Measurements from ENCODE around the gene RECK.
A peak's percentile ranks its signal among the peaks of the same experiment; 100 is the strongest.

Gene RECK

DNA sequence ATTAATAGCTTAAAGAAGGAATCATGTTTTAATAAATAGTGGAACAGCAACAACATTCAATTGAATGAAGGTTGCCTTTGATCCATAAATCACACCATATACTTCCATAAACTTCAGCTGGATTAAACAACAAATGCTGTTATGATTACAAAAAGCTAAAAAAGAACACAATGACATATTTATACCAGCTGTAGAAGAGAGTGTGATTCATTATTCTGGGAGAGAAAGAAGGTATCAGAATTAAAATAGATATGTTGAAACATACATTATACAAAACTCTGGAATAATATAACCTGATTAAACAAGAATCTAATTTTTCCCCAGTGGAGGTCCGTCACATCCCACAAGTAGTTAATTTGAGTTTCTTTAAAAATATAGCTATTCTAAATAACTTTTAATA, 7.5 kb upstream of the RECK start:
- no peak for DNase-seq (ENCODE audit: low spot score)

DNA sequence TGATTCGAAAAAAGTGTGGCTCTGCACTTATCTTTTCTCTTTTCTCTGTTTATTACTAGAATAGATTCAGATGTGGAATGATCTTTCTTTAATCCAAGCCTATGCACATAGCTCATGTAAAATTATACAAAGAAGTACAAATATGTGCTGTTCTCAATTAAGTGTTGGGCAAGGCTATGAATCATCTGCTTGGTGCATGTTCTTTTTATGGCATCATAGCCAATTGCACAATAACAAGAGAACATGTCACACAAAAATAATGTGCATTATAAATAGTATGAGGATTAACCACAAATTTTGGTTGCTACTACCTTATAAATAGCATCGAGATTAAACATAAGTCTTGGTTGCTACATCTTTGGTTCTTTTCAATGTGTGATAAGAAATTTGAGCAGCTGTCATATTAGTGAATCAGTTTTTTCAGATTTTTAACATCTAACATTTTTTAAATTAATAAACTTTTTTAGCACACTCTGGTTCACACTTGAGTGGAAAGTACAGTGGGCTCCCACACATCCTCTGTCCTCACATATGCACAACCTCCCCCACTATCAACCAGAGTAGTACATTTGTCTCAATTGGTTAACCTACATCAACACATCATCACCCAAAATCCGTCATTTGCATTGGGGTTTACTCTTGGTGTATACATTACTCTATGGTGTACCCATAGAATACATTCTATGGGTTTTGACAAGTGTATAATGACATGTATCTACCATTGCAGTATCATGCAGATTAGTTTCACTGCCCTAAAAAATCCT, 6.8 kb upstream of the RECK start:
- DNase-seq (ENCODE audit: low spot score), result no peak

DNA sequence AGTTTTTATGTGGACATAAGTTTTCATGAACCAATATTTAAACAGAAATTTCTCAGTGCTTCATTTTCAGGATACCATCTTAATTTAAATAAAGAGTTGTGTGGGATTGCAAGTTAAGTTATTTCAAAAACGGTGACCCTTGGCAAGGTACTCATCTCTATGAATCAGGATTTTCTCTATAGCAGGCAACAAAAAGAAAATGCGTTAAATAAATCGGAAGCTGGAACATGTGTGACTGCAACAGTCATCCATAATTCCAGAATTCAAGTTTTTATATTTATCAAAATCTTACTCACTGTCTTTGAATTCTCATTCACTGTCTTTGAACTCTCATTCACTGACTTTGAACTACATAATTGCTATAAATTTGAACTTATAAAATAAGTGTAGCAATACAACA, 5.8 kb upstream of the RECK start:
- DNase-seq (ENCODE audit: low spot score), result no peak

GRCh38 chr9:36031774-36032555, 4.7 kb upstream of the RECK start:
- DNase-seq (ENCODE audit: low spot score), result no peak

DNA sequence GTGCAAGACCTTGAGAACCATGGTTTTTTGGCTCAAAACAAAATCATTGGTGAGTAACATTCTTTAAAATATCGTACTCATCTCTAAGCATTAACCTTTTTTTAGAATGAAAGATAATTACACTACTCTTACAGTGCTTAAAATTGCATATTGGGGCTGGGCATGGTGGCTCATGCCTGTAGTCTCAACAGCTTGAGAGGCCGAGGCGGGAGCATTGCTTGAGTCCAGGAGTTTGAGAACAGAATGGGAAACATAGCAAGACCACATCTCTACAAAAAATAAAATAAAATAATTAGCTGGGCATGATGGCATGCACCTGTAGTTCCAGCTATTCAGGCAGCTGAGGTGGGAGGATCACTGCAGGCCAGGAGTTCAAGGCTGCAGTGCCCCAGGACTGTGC, 2.9 kb upstream of the RECK start:
- no peak for DNase-seq (ENCODE audit: low spot score)

DNA sequence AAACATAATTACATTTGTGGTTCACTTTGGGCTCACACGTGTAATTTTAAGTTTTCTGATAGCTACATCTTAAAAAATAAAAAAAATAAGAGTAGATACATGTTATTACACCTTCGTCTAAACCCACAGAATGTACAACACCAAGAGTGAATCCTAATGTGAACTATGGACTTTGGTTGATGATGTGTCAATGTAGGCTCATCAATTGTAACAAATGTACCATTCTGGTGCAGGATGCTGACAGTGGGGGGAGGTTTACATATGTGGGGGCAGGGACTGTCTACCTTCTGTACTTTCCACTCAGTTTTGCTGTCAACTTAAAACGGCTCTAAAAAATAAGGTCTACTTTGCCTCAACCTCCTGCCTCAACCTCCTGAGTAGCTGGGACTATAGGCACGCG, 2.5 kb upstream of the RECK start:
- DNase-seq (ENCODE audit: low spot score), result no peak

GRCh38 chr9:36035006-36035405, 1.7 kb upstream of the RECK start:
- no peak for DNase-seq (ENCODE audit: low spot score)

- no peak for DNase-seq (ENCODE audit: low spot score)
These were observed 397 bp upstream of the RECK start for GRCh38 chr9:36036253-36036779.

- peak; percentile 73 for DNase-seq (ENCODE audit: low spot score)
These were observed 923 bp downstream of the RECK start for GRCh38 chr9:36037549-36038122.

- DNase-seq (ENCODE audit: low spot score), result peak; percentile 63
These were observed 2.4 kb downstream of the RECK start for GRCh38 chr9:36039121-36039520.

- DNase-seq (ENCODE audit: low spot score), result no peak
These were observed 3.0 kb downstream of the RECK start for GRCh38 chr9:36039696-36040095.

GRCh38 chr9:36040271-36040925, 3.7 kb downstream of the RECK start:
- no peak for DNase-seq (ENCODE audit: low spot score)

DNA sequence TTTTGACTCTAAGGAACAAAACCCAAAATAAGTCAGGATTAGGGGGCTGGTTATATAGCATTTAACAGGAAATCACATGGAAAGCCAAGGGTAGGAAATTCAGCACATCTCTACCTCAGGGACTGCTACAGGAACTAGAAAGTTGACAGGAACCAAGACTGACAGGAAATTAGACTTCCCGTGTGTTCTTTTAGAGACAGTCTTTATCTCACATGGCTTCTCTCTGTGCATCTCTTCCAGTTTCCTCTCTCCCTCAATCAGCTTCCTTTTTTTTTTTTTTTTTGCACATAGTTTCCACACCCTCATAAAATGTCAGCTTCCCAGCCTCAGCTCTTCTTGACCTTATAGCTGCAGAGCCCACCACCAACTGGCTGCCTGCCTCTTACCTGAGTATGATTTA, 4.8 kb downstream of the RECK start:
- peak; percentile 60 for DNase-seq (ENCODE audit: low spot score)

DNA sequence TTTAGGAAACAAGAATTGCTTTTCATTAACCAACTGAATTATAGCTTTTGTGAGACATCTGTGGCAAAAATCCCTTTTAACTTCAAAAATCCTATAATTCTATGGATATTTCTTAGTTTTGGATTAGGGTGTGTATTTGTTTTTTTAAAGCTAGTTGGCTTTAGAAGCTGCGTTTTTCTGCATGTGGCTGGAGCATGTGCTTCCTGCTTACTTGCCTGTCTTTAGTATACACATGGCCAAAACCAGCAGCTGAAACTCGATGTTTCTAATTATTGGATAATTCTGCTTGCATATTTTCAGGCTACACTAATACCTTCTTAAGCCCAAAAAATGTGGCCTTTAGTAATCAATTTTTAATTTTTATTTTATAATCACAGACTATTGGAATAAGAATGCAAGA, 8.9 kb downstream of the RECK start:
- no peak for DNase-seq (ENCODE audit: low spot score)

DNA sequence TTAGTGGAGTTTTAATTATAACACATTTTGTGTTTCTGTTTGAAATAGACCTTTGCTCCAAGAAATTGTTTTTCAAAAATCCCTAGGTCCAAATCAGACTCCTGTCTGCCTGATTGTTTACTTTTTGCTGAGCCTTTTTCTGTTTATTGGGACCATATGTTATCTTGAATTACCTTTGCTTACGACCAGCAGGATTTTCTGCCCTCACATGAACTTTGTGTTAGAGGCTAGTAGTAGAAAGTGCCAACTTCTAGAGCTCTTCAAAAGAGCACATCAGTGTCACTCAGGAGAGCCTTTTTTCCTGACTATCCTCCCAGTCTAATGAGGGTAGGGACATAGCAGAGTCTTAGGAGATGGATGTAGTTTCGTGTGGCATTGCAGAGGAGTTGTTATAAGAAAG, 10.2 kb downstream of the RECK start:
- no peak for DNase-seq (ENCODE audit: low spot score)

DNA sequence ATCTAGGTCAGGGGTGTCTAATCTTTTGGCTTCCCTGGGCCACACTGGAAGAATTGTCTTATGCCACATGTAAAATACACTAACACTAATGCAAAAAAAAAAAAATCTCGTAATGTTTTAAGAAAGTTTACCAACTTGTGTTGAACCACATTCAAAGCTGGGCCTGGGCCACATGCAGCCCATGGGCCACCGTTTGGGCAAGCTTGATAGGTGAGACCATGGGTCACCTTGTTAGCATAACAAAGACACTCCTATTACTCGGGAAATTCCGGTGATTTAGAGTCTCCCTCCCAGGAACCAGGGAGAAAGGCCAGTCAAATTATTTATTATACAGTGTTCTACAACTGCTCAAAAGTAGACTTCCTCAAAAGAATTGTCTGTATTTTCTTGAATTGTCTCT, 12.7 kb downstream of the RECK start:
- no peak for DNase-seq (ENCODE audit: low spot score)

DNA sequence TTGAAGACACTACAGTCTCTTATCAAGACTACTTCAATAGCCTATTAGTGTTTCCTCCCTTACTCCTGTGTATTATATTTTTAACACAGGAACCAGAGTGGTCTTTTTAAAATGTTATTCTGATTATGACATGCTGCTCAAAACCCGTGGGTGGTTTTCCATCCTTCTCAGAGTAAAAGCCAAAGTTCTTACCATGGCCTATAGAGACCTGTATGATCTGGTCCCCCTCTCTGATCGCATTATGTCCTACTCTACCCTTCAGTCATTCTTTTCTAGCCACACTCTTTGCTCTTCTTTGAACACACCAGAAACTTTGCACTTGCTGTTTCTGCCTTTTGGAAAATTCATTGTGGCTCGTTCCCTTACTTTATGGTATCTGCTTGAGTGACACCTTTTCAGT, 13.8 kb downstream of the RECK start:
- no peak for DNase-seq (ENCODE audit: low spot score)

DNA sequence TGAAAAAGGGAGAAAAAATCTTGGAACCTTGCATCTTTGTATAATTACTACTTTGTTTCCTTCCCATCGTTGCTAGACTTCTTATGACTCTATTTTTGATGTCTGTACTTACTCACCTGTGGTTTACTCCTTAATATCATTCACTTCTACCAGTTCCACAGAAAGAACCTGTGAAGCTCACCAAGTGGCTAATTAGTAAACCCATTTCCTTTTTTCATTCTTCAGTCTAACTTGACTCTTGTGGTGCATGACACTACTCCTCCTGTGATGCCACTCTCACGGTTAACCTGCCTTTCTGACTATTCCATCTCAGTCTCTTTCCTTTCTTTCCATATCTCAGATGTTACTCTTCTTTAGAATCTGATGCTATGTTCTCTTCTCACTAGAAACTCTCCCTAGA, 14.6 kb downstream of the RECK start:
- DNase-seq (ENCODE audit: low spot score), result no peak

DNA sequence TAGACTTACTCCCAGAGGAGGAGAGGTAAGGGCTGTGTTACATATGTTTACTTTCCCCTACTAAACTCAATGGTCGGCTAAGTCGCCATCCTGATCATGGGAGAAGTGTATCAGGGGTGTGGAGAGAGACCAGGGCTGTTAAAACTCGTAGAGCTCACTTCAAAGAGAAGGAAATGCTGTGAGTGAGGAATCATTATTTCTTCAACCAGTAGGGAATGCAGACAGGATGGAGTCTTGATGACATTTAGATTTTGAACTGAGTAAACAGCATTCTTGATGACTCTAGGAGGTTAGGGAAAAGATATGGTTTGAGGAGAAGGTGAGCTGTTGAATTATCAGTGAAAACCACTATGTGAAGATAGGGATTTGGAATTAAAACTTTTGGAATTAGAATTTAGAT, 17.3 kb downstream of the RECK start:
- no peak for DNase-seq (ENCODE audit: low spot score)

DNA sequence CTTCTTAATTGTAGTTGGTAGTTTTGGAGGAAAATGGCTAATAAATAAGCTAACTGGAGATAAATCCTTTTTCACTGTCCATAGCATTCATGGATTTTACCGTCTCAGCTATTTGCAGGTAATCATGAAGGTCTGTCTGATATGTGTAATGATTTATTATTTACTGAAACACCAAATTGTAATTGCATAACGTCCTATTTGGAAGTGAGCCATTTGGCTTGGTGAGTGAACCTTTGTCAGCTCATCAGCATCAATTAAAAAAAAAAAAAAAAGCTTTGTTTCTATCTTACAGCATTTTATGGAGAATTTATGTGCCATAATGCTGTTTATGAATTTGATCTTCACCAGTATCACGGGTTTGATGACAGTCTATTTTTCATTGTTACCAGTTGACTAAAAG, 20.2 kb downstream of the RECK start:
- no peak for DNase-seq (ENCODE audit: low spot score)

GRCh38 chr9:36063804-36064447, 27.2 kb downstream of the RECK start:
- DNase-seq (ENCODE audit: low spot score), result no peak

DNA sequence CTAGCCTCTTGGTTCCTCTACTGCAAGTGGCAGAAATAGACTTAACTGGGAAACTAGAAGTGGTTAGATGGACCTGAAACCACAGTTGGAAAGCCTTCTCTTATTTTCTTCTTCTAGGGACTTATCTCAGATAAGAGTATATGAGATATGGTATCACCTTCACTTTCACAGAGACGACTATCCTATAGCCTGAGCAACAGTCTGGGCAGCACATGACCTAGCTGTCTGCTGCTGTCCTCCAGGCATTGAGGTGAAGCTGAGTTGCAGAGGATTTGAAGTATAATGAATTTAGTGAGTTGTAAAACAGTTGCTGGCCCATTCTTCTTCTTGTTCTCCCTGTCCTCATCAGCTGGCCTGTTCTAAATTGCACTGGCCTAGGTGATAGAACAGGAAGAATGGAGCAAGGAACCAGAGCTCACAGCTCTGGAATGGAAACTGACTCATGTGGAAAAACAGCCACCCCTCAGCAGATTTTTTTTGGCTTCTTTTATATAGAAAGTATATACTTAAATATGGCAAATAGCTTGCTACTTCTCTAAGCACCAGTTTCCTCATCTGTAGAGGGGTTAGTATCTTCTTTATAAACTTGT, 27.8 kb downstream of the RECK start:
- peak; percentile 25 for DNase-seq (ENCODE audit: low spot score)

All from pons (tissue), 1 donor.